ENCODE measurements around the gene TMEM72. TPM values are rescaled to one million over a fixed set of nuclear protein-coding genes. Genes with fewer than 3 reads are reported as not detected.
A peak's percentile ranks its signal among the peaks of the same experiment; 100 is the strongest.

The TMEM72 gene
- total RNA-seq, 1 experiment from 2014 or later: not detected

GRCh38 chr10:44960482-44961229 is 49.5 kb downstream of the TMEM72 start:
- TF ChIP-seq CTCF (conservative IDR thresholded peaks at IDR 0.05; ENCODE audit: low read depth, low read length): no peak
- TF ChIP-seq EZH2 (IDR thresholded peaks at IDR 0.05; ENCODE audit: low read length, unreplicated experiment): no peak
- no peak for TF ChIP-seq EZH2phosphoT487 (IDR thresholded peaks at IDR 0.05; ENCODE audit: borderline replicate concordance, low read length)
- TSS peak; percentile 52 for BruUV-seq (replicated peaks)
- no peak for DNase-seq
- Histone ChIP-seq H3K4me2 (ENCODE audit: low read length) (peak overlapping the region; percentile 97), H3K9me3 (ENCODE audit: low read length) (no peaks in the 10 kb centered on the region), H3K4me1 (ENCODE audit: insufficient read depth, low read length) (peaks cover 19% of the 10 kb centered on the region), H3K9ac (ENCODE audit: low read length) (no peak overlapping the region), H3K9me2 (replicated peaks; ENCODE audit: low read length) (no peaks in the 10 kb centered on the region), H3K27ac (ENCODE audit: low read length) (no peak overlapping the region), H3K27me3 (ENCODE audit: low read length) (no peaks in the 10 kb centered on the region), H3K36me3 (ENCODE audit: low read depth, low read length) (no peaks in the 10 kb centered on the region), H4K20me1 (ENCODE audit: low read length) (no peaks in the 10 kb centered on the region), H2AFZ (ENCODE audit: low read length) (no peak overlapping the region), H3F3A (ENCODE audit: low read length, unreplicated experiment) (no peaks in the 10 kb centered on the region), H3K79me2 (ENCODE audit: low read length) (peaks cover 15% of the 10 kb centered on the region), H3K4me3 (ENCODE audit: low read length) (peak overlapping the region; percentile 80; the same call in 1 of the 2 replicates)
- no peak for ATAC-seq
- ChIA-PET POLR2A (ENCODE audit: unreplicated experiment) (no interaction called here), CTCF (interaction anchor here (0.6 kb wide), 1 partner anchor 83 kb away, joined by 4 read pairs; no protein-coding TSS in a partner anchor)
- intact Hi-C loops (cut with micrococcal nuclease): no loop called here

GRCh38 chr10:44961230-44961571 is 50.1 kb downstream of the TMEM72 start:
- H3K4me3 ChIP-seq (ENCODE audit: low read length): no peak overlapping the region
- DNase-seq: no peak
- H3F3A ChIP-seq (ENCODE audit: low read length, unreplicated experiment): no peaks in the 10 kb centered on the region
- H3K4me2 ChIP-seq (ENCODE audit: low read length): no peak overlapping the region
- intact Hi-C loops (cut with micrococcal nuclease): no loop called here
- H3K9ac ChIP-seq (ENCODE audit: low read length): no peak overlapping the region
- no peak for TF ChIP-seq EZH2 (IDR thresholded peaks at IDR 0.05; ENCODE audit: low read length, unreplicated experiment)
- no peak for TF ChIP-seq CTCF (conservative IDR thresholded peaks at IDR 0.05; ENCODE audit: low read depth, low read length)
- TF ChIP-seq EZH2phosphoT487 (IDR thresholded peaks at IDR 0.05; ENCODE audit: borderline replicate concordance, low read length): no peak
- no peaks in the 10 kb centered on the region for H3K9me2 ChIP-seq (replicated peaks; ENCODE audit: low read length)
- no peak for ATAC-seq
- no peak overlapping the region for H2AFZ ChIP-seq (ENCODE audit: low read length)
- BruUV-seq (replicated peaks): no TSS peak
- no peak overlapping the region for H3K27ac ChIP-seq (ENCODE audit: low read length)
- ChIA-PET CTCF (interaction anchor here (0.6 kb wide), 1 partner anchor 84 kb away, joined by 4 read pairs; no protein-coding TSS in a partner anchor), POLR2A (ENCODE audit: unreplicated experiment) (no interaction called here)
- no peaks in the 10 kb centered on the region for H3K9me3 ChIP-seq (ENCODE audit: low read length)
- peaks cover 19% of the 10 kb centered on the region for H3K4me1 ChIP-seq (ENCODE audit: insufficient read depth, low read length)
- H3K36me3 ChIP-seq (ENCODE audit: low read depth, low read length): no peaks in the 10 kb centered on the region
- H3K27me3 ChIP-seq (ENCODE audit: low read length): no peaks in the 10 kb centered on the region
- H4K20me1 ChIP-seq (ENCODE audit: low read length): no peaks in the 10 kb centered on the region
- H3K79me2 ChIP-seq (ENCODE audit: low read length): peaks cover 15% of the 10 kb centered on the region

Data from PC-3 (cell line).